CD4-positive, alpha-beta T cell treated with Interleukin-6 at 100 ng/mL for 8 hours (primary cell): ENCODE results near the gene KRTAP5-8.
"Not testable (repeated sequence)": the region's sequence is repeated elsewhere in the genome, so short reads cannot be mapped to it uniquely, and the experiment has no call there.

Experiments
- DNase-seq: peaks from one replicate; pipeline ENCODE4 v3.0.0-alpha.2; 2020; ENCODE audit warnings: mixed read lengths, low spot score

KRTAP5-8 gene

GRCh38 chr11:71537977-71538665 lies at the start of gene KRTAP5-8:
Gene KRTAP5-8 (plus strand): TSS chr11:71538025. CDS start chr11:71538056, 31 bp downstream.
- not testable (repeated sequence) for DNase-seq

GRCh38 chr11:71488681-71489270 lies 49.0 kb upstream of the KRTAP5-8 start:
- DNase-seq = no peak

- DNase-seq = no peak
Measured at GRCh38 chr11:71489311-71490043, 48.3 kb upstream of the KRTAP5-8 start.

GRCh38 chr11:71490044-71490730 lies 47.6 kb upstream of the KRTAP5-8 start:
- DNase-seq = no peak

- DNase-seq = no peak
Measured at GRCh38 chr11:71490731-71491390, 47.0 kb upstream of the KRTAP5-8 start.

- no peak for DNase-seq
Measured at GRCh38 chr11:71491531-71491930, 46.3 kb upstream of the KRTAP5-8 start.

- no peak for DNase-seq
Measured at GRCh38 chr11:71491940-71492339, 45.9 kb upstream of the KRTAP5-8 start.

GRCh38 chr11:71495286-71496230 lies 42.3 kb upstream of the KRTAP5-8 start:
- DNase-seq = no peak

- DNase-seq = no peak
Measured at GRCh38 chr11:71496421-71496820, 41.4 kb upstream of the KRTAP5-8 start.

- no peak for DNase-seq
Measured at GRCh38 chr11:71498091-71498490, 39.7 kb upstream of the KRTAP5-8 start.

GRCh38 chr11:71499125-71499524 lies 38.7 kb upstream of the KRTAP5-8 start:
- DNase-seq = no peak

- no peak for DNase-seq
Measured at GRCh38 chr11:71499546-71499945, 38.3 kb upstream of the KRTAP5-8 start.

- DNase-seq = no peak
Measured at GRCh38 chr11:71500601-71501021, 37.2 kb upstream of the KRTAP5-8 start.

- DNase-seq = no peak
Measured at GRCh38 chr11:71501071-71501985, 36.5 kb upstream of the KRTAP5-8 start.

- DNase-seq = no peak
Measured at GRCh38 chr11:71502026-71502425, 35.8 kb upstream of the KRTAP5-8 start.

GRCh38 chr11:71502871-71503435 lies 34.9 kb upstream of the KRTAP5-8 start:
- DNase-seq = no peak

GRCh38 chr11:71504531-71504930 lies 33.3 kb upstream of the KRTAP5-8 start:
- no peak for DNase-seq

GRCh38 chr11:71505001-71505400 lies 32.8 kb upstream of the KRTAP5-8 start:
- no peak for DNase-seq

GRCh38 chr11:71505781-71506180 lies 32.0 kb upstream of the KRTAP5-8 start:
- DNase-seq = no peak
